BE2C (cell line): ENCODE data around the gene PPL.

Experiments used
- DNase-seq: peaks from one replicate; pipeline ENCODE4 v3.0.0-alpha.2; 2020
- H3K27me3 ChIP-seq: fragments of 250-450 bp; sonication (Bioruptor Pico); 2 replicates; pipeline ENCODE4 v1.5.1; 2020; ENCODE audit warnings: mild to moderate bottlenecking
- H3K36me3 ChIP-seq: fragments of 250-450 bp; sonication (Bioruptor Pico); 2 replicates; pipeline ENCODE4 v1.5.1; 2020; ENCODE audit warnings: mild to moderate bottlenecking
- H3K4me1 ChIP-seq: fragments of 250-450 bp; sonication (Bioruptor Pico); 2 replicates; pipeline ENCODE4 v1.5.1; 2020
- H3K4me3 ChIP-seq: 2 replicates; pipeline ENCODE4 v1.5.1; 2011; ENCODE audit warnings: low read depth, low read length
- H3K9me3 ChIP-seq: fragments of 250-450 bp; sonication (Bioruptor Pico); 2 replicates; pipeline ENCODE4 v1.5.1; 2020
- CTCF ChIP-seq: IDR thresholded peaks from 2 replicates; pipeline ENCODE4 v1.5.1; 2012; ENCODE audit warnings: mild to moderate bottlenecking, low read depth, low read length

Gene PPL

GRCh38 chr16:4914528-4915225, 22.3 kb downstream of the PPL start:
- Histone ChIP-seq H3K4me3 (no peak overlapping the region), H3K4me1 (no peaks in the 10 kb centered on the region), H3K36me3 (no peaks in the 10 kb centered on the region), H3K27me3 (no peaks in the 10 kb centered on the region), H3K9me3 (no peaks in the 10 kb centered on the region)
- TF ChIP-seq CTCF = no peak
- DNase-seq = no peak

DNA sequence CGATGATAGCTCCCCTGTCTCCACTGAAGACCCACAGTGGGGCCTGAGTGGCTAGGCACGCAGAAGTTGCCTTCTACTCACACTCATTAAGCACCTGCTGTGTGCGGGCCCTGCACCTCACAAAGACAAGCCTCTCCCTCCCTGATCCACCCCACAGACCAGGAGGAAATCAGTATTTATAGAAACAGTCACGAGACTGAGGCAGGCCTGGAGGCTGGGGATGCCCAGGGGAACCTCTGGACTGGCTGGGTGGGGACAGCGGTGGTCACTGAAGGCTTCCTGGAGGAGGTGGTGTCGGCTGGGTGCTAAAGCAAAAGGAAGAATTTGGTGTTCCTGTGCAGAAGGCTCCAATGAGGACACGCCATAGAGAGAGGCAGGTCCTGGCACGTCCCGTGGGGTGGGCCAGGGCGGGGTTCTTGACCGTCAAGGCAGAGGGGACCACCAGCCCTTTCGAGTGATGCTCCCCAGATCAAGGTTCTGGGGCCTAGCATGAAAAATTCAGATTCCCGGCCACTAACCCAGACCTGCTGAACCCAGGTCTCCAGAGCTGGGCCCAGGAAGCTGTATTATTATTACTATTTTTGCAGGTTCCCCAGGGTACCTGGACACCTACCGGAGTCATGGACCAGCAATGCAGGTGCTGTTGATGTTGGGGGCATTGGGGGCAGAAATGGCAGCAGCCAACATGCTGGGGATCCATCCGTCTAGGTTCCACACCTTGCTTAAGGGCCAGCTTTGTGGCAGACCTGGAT, 23.0 kb downstream of the PPL start:
- no peak for TF ChIP-seq CTCF
- Histone ChIP-seq H3K9me3 (no peaks in the 10 kb centered on the region), H3K4me3 (no peak overlapping the region), H3K27me3 (no peaks in the 10 kb centered on the region), H3K36me3 (no peaks in the 10 kb centered on the region), H3K4me1 (no peaks in the 10 kb centered on the region)
- no peak for DNase-seq

DNA sequence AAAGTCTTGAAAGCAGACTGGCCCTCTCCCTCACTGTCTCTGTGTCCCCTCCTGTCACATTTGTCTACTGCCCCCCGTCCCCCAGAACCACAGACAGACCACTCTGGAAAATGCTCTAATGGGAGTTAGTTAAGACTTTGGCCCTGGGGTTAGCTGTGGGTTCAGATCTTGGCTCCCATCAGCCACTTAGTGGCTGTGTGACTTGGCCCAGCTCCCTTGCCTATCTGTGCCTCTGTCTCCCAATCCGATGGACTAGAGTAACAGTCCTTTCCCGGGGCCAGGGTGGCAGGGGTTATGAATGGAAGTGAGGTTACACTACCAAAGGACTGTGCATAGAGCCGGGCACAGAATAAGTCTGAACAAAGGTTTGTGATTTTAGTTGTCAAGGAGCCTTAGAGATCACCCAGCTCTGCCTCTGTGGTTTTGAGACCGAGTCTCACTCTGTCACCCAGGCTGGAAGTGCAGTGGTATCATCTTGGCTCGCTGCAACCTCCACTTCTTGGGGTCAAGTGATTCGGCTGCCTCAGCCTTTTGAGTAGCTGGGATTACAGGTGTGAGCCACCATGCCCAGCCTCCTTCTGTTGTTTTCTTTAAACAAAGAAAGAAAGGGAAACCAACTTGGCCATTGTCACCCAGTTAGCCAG, 23.7 kb downstream of the PPL start:
- Histone ChIP-seq H3K9me3 (no peaks in the 10 kb centered on the region), H3K27me3 (no peaks in the 10 kb centered on the region), H3K4me3 (no peak overlapping the region), H3K36me3 (no peaks in the 10 kb centered on the region), H3K4me1 (no peaks in the 10 kb centered on the region)
- no peak for DNase-seq
- no peak for TF ChIP-seq CTCF

DNA sequence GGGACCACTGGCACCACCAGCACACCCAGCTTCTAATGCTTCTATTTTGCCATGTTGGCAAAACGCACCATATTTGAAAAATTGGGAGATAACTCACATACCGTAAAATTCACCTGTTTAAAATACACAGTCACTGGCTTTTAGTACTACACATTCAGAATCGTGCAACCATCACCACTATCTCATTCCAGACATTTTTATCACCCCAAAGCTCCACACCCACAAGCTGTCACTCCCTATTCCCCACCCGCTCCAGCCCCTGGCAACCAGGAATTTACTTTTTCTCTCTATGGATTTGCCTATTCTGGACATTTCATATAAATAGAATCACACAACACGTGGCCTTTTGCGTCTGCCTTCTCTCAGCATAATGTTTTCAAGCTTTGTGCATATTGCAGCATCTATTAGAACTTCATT, 25.0 kb downstream of the PPL start:
- H3K4me3 ChIP-seq = no peak overlapping the region
- no peaks in the 10 kb centered on the region for H3K27me3 ChIP-seq
- H3K4me1 ChIP-seq = no peaks in the 10 kb centered on the region
- no peaks in the 10 kb centered on the region for H3K36me3 ChIP-seq
- TF ChIP-seq CTCF = no peak
- H3K9me3 ChIP-seq = no peaks in the 10 kb centered on the region
- no peak for DNase-seq

GRCh38 chr16:4910828-4911227, 26.1 kb downstream of the PPL start:
- Histone ChIP-seq H3K36me3 (no peaks in the 10 kb centered on the region), H3K9me3 (no peaks in the 10 kb centered on the region), H3K27me3 (peaks cover 2% of the 10 kb centered on the region; the same call in 1 of the 2 replicates), H3K4me3 (no peak overlapping the region), H3K4me1 (no peaks in the 10 kb centered on the region)
- TF ChIP-seq CTCF = no peak
- DNase-seq = no peak

GRCh38 chr16:4909825-4910224, 27.1 kb downstream of the PPL start:
- no peak for TF ChIP-seq CTCF

More at GRCh38 chr16:4909825-4910224, 27.1 kb downstream of the PPL start:
- DNase-seq = no peak
- no peak overlapping the region for H3K4me3 ChIP-seq
- peaks cover 10% of the 10 kb centered on the region for H3K27me3 ChIP-seq
- H3K9me3 ChIP-seq = no peaks in the 10 kb centered on the region
- no peaks in the 10 kb centered on the region for H3K36me3 ChIP-seq
- H3K4me1 ChIP-seq = no peaks in the 10 kb centered on the region
